Measurements from ENCODE around the gene TTC23. TPM values are rescaled to one million over a fixed set of nuclear protein-coding genes. Genes with fewer than 3 reads are reported as not detected.

TTC23 gene
- total and polyA plus RNA-seq, 8 donors, result 14.0 to 41.7 (median 36.2) TPM

DNA sequence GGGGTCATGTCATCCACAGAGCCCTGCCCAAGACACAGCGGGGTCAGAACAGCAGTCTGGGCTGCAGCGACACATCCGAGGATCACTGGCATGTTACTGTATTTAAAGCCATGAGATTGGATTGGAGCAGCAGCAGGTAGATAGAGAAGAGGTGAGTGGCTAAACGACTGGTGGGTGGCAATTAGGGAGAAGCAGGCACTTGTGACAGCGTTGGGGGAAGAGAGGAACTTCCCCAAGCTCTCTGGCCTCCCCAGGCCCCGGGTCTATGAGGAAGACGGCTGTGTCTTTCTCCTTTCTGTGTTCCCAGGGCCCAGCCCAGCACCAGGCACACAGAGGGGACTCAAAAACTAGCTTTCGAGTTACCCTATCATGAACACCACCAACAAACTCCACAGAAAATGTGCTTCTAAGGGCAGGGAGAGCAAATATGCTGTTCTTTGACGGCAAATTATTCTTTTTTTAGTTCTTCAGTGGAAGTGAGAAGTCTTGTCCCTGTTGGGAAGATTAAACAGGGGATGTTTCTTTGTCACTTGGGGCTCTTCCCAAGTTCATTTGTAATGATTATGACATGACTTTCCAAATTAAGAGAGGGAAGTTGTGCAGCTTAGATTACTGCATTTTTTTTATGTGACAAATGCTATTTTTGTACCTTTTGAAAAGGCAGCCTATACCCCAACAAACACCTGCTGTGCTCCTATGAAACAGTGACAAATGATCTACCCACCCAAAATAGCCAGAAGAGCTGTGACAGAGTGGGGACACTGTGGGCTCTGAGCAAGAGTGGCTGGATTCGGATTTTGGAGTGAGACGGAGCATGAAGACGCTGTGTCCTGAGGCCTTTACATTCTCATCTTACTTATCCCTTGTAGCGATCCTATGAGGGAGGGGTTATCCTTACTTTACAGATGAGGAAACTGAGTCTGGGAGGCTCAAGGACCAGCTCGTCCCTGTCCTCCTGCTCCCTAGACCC lies 151.7 kb downstream of the TTC23 start:
- DNase-seq, result no peak
- no peak overlapping the region for H3K27ac ChIP-seq
- no peaks in the 10 kb centered on the region for H3K36me3 ChIP-seq
- H3K4me1 ChIP-seq, result peaks cover 4 to 6% of the 10 kb centered on the region in 2 donors
- intact Hi-C loops (cut with DNase I), result no loop called here
- no peak overlapping the region for H3K4me3 ChIP-seq
- peaks cover 8 to 43% of the 10 kb centered on the region in 2 donors for H3K27me3 ChIP-seq
- no peaks in the 10 kb centered on the region for H3K9me3 ChIP-seq
- TF ChIP-seq, protein P1, sequence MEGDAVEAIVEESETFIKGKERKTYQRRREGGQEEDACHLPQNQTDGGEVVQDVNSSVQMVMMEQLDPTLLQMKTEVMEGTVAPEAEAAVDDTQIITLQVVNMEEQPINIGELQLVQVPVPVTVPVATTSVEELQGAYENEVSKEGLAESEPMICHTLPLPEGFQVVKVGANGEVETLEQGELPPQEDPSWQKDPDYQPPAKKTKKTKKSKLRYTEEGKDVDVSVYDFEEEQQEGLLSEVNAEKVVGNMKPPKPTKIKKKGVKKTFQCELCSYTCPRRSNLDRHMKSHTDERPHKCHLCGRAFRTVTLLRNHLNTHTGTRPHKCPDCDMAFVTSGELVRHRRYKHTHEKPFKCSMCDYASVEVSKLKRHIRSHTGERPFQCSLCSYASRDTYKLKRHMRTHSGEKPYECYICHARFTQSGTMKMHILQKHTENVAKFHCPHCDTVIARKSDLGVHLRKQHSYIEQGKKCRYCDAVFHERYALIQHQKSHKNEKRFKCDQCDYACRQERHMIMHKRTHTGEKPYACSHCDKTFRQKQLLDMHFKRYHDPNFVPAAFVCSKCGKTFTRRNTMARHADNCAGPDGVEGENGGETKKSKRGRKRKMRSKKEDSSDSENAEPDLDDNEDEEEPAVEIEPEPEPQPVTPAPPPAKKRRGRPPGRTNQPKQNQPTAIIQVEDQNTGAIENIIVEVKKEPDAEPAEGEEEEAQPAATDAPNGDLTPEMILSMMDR (IDR thresholded peaks at IDR 0.05), result no peak
- ATAC-seq, result no peak

DNA sequence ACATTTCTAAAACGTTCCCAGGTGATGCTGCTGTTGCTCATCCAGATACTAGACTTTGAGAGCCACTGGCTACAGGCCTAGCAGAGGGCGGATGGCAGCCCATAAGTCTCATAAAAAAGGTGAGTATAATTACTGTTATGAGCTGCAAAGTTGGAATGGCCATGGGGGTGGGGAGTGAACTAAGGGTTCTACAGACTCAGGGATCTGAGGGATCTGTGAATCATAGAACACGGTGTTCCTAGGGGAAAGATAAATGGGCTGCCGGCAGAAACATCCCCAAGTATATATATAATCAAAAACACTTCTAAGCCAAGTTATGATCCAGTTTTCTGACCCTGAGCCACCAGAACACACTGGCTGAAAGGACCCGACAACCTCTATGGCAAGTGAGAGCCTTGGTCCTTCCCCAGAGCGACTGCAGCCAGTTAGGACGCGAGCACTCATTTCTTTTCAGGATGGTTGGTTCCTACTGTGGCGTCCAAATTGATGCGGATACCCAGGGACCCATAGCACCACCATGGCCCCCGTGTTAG lies 152.4 kb downstream of the TTC23 start:
- TF ChIP-seq, protein P1 (IDR thresholded peaks at IDR 0.05), result no peak
- no peak for ATAC-seq
- Histone ChIP-seq H3K9me3 (no peaks in the 10 kb centered on the region), H3K4me1 (peaks cover 4 to 6% of the 10 kb centered on the region in 2 donors), H3K27ac (no peak overlapping the region), H3K36me3 (no peaks in the 10 kb centered on the region), H3K27me3 (peaks cover 8 to 36% of the 10 kb centered on the region in 2 donors), H3K4me3 (no peak overlapping the region)
- no peak for DNase-seq
- intact Hi-C loops (cut with DNase I), result no loop called here

DNA sequence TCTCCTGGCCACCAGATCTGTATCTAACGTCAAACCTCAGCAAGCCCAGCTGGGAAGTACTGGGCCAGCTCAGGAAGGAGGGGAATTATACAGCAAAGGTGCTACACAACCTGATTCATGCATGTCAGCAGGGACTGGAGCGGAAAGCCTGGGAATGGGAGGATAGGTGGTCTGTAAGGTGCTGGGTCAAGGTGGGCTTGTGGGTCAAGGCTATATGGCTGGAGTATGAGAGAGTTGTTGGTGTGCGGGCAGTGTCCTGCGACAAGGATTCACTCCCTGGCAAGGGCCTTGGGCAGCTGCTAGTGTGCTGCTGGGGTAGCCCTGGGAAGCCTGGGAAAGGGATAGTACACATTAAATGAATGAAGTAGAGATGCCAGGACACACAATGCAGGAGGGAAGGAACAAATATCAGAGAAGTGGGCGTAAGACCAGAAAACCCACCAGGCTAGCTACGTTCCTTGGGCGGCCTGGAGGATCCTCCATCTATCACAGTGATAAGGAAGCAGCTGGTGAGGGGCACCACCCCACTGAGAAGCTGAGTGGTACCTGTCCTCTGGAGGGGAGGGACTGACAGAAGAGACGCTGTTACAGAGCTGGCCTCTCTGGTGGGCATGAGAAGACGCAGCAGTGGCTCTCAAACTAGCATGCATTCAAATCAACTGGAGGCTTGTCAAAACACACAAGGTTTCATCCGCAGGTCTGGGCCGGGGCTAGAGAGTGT lies 153.0 kb downstream of the TTC23 start:
- intact Hi-C loops (cut with DNase I), result no loop called here
- TF ChIP-seq, protein P1 (IDR thresholded peaks at IDR 0.05), result no peak
- H3K9me3 ChIP-seq, result no peaks in the 10 kb centered on the region
- H3K4me3 ChIP-seq, result no peak overlapping the region
- no peak overlapping the region for H3K27ac ChIP-seq
- DNase-seq (no peak), ATAC-seq (no peak)
- H3K27me3 ChIP-seq, result peaks cover 8 to 29% of the 10 kb centered on the region in 2 donors
- H3K36me3 ChIP-seq, result no peaks in the 10 kb centered on the region
- H3K4me1 ChIP-seq, result peaks cover 4 to 6% of the 10 kb centered on the region in 2 donors

DNA sequence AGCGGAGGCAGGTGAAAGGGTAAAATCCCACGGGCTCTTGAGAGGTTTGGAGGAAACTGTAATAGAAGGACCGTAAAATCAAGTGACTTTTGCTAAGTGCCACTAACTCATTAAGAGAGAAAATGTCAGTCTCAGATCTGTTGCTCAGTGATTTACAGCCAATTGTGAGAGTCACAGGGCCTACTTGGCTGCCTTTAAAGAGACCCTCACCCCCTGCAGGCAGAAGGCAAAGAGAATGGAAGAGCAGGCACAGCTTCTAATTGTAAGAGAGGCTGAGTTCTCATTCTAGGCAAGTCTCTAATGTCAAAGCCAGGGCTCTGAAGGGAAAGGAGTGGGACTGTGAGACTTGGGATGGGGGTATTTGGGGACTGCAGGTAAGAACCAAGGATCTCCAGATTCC lies 153.8 kb downstream of the TTC23 start:
- no peak for DNase-seq
- Histone ChIP-seq H3K9me3 (no peaks in the 10 kb centered on the region), H3K4me1 (peaks cover 4% of the 10 kb centered on the region in 2 donors), H3K36me3 (no peaks in the 10 kb centered on the region), H3K27ac (no peak overlapping the region), H3K4me3 (no peak overlapping the region), H3K27me3 (peaks cover 8 to 22% of the 10 kb centered on the region in 2 donors)
- intact Hi-C loops (cut with DNase I), result no loop called here
- ATAC-seq, result no peak
- TF ChIP-seq, protein P1 (IDR thresholded peaks at IDR 0.05), result no peak
